ENCODE data around the gene NOSIP. TPM values are rescaled to one million over a fixed set of nuclear protein-coding genes. Genes with fewer than 3 reads are reported as not detected.

Gene NOSIP
- total RNA-seq, 2 donors from 2014 or later = 90.7 to 96.1 TPM

GRCh38 chr19:49597703-49597974, 17.3 kb upstream of the NOSIP start:
- Mint-ChIP-seq H3K27ac (no peak overlapping the region), H3K36me3 (peaks cover 14 to 27% of the 10 kb centered on the region in 2 donors), H3K9me3 (no peaks in the 10 kb centered on the region)
- DNase-seq (ENCODE audit: low spot score in 2 of 2) (no peak), ATAC-seq (no peak)

DNA sequence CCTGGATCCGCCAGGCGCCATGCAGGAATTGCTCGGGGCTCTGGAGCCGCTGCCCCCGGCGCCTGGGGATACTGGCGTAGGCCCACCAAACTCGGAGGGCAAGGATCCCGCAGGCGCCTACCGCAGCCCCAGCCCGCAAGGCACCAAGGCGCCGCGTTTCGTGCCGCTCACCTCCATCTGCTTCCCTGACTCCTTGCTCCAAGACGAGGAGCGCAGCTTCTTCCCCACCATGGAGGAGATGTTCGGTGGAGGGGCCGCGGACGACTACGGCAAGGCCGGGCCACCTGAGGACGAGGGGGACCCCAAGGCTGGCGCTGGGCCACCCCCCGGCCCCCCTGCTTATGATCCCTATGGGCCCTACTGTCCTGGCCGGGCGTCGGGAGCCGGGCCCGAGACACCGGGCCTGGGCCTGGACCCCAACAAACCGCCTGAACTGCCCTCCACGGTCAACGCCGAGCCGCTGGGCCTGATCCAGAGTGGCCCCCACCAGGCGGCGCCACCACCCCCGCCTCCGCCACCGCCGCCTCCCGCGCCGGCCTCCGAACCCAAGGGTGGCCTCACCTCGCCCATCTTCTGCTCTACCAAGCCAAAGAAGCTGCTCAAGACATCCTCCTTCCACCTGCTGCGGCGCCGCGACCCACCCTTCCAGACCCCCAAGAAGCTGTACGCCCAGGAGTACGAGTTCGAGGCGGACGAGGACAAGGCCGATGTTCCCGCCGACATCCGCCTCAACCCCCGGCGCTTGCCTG, 16.8 kb upstream of the NOSIP start:
- H3K36me3 Mint-ChIP-seq = peaks cover 19 to 32% of the 10 kb centered on the region in 2 donors
- DNase-seq (ENCODE audit: low spot score in 2 of 2) = no peak
- no peak overlapping the region for H3K27ac Mint-ChIP-seq
- no peaks in the 10 kb centered on the region for H3K9me3 Mint-ChIP-seq
- no peak for ATAC-seq

GRCh38 chr19:49596407-49596806, 16.1 kb upstream of the NOSIP start:
- no peak overlapping the region for H3K27ac Mint-ChIP-seq
- DNase-seq (ENCODE audit: low spot score in 2 of 2) = no peak
- H3K36me3 Mint-ChIP-seq = peaks cover 19 to 32% of the 10 kb centered on the region in 2 donors
- no peak for ATAC-seq
- no peaks in the 10 kb centered on the region for H3K9me3 Mint-ChIP-seq

DNA sequence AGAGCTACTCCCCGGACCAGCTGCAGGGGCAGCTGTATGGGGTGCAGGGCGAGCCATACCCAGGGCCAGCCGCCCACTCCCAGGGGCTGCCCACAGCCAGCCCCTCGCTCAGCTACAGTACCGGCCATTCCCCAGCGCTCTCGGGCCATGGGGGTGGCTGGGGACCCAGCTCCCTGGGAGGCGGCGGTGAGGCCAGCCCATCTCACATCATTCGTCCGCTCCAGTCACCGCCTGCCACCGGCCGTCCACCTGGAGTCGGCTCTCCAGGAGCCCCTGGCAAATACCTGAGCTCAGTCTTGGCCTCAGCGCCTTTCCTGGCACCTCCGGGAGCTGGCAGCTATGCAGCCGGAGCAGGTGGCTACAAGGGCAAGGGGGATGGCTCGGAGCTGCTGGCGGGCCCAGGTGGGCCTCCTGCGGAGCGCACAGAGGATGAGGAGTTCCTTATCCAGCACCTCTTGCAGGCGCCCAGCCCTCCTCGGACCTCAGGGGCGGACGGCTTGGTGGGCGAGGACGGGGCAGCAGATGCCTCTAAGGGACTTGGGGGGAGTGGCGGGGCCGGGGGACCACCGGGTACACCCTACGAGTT, 15.6 kb upstream of the NOSIP start:
- no peak for ATAC-seq
- Mint-ChIP-seq H3K36me3 (peaks cover 19 to 28% of the 10 kb centered on the region in 2 donors), H3K9me3 (no peaks in the 10 kb centered on the region), H3K27ac (no peak overlapping the region)
- no peak for DNase-seq (ENCODE audit: low spot score in 2 of 2)

- no peak for ATAC-seq
- Mint-ChIP-seq H3K27ac (peak overlapping the region in 1 of 2 donors; percentile 94), H3K36me3 (peaks cover 25 to 26% of the 10 kb centered on the region in 2 donors), H3K9me3 (no peaks in the 10 kb centered on the region)
- no peak for DNase-seq (ENCODE audit: low spot score in 2 of 2)
These were observed 14.8 kb upstream of the NOSIP start for GRCh38 chr19:49594993-49595818.

DNA sequence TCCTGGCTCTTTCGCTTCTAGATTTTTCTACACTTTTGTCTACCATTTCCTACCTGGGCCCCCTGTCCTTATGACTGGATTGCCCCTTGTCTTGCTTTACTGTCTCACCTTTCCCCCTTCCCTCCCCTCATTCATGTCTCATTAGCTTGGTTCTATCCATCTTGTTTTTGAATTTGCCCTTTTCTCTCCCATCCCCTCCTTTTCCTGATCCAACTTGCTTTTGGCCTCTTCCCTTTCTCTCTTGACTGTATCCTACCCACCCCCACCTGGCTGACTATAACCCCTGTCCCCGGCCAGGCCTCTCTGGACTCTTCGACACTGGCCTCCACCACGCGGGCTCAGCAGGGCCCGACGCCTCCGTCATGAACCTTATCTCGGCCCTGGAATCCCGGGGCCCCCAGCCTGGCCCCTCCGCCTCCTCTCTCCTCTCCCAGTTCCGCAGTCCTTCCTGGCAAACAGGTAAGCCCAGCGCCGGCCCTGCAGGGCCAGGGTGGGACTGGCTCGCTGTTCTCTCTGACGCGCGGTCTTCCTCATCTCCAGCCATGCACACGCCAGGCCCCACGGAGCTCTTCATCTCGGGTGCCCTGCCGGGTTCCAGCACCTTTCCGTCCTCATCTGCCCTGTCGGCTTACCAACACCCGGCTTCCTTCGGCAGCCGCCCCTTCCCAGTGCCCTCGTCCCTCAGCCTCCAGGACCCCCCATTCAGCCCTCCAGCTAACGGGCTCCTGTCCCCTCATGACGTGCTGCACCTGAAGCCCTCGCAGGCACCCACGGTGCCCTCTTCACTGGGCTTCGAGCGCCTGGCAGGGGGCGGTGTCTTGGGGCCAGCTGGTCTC, 14.0 kb upstream of the NOSIP start:
- Mint-ChIP-seq H3K36me3 (peaks cover 20 to 26% of the 10 kb centered on the region in 2 donors), H3K9me3 (no peaks in the 10 kb centered on the region), H3K27ac (peak overlapping the region; percentile 94)
- no peak for DNase-seq (ENCODE audit: low spot score in 2 of 2)
- ATAC-seq = no peak

- ATAC-seq (peak; percentile 63 to 77), DNase-seq (ENCODE audit: low spot score in 2 of 2) (peak; percentile 94)
- Mint-ChIP-seq H3K27ac (peak overlapping the region; percentile 94), H3K36me3 (peaks cover 20 to 26% of the 10 kb centered on the region in 2 donors), H3K9me3 (no peaks in the 10 kb centered on the region)
These were observed 13.1 kb upstream of the NOSIP start for GRCh38 chr19:49593233-49594113.

- no peak for ATAC-seq
- Mint-ChIP-seq H3K36me3 (peaks cover 20 to 26% of the 10 kb centered on the region in 2 donors), H3K9me3 (no peaks in the 10 kb centered on the region), H3K27ac (peak overlapping the region; percentile 94)
- peak in 1 of 2 donors; percentile 30 for DNase-seq (ENCODE audit: low spot score in 2 of 2)
These were observed 12.3 kb upstream of the NOSIP start for GRCh38 chr19:49592486-49593232.

DNA sequence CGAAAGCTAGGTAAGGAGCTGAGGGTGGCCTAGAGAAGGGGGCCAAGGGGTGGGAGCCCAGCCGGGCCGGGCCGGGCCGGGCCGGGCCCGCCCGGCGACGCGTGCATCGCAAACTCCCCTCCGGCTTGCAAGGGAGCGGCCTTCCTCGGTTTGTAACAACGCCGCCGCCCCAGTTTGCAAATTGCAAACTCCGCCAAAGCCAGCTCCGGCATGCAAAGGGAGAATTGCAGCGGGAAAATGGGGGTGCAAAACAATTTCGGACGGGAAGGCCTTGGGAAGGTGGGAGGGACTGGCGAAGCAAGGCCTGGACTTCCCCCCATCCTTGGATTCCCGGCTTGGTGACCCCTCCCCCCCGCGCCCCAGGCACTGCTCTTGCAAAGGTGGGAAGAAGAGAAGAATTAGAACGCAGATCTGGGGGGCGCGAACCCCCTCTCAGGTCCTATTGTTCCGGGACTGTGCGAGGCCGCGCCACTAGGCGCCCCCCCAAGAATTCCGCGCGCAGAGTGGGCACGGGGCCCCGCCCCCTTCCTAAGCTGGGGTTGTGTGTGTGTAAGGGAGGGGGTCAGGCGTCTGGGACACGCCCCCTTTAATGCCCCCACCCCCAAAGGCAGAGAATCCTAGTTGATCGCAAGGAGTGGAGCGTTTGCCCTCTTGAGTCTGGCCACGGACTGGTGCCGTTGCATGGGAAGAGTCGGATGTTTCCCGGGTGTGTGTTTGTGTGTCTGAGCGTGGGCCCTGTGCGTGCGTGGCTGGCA, 11.6 kb upstream of the NOSIP start:
- Mint-ChIP-seq H3K9me3 (no peaks in the 10 kb centered on the region), H3K27ac (peak overlapping the region; percentile 77 to 94), H3K36me3 (peaks cover 20 to 26% of the 10 kb centered on the region in 2 donors)
- DNase-seq (ENCODE audit: low spot score in 2 of 2) (peak in 1 of 2 donors; percentile 54), ATAC-seq (no peak)

GRCh38 chr19:49590971-49591730, 10.8 kb upstream of the NOSIP start, which contains the start of gene PRR12:
TSS of gene PRR12 (plus strand) at chr19:49591182. CDS start at chr19:49591655, 473 bp downstream.
- no peaks in the 10 kb centered on the region for H3K9me3 Mint-ChIP-seq
- H3K36me3 Mint-ChIP-seq = peaks cover 20 to 26% of the 10 kb centered on the region in 2 donors
- peak; percentile 60 to 76 for DNase-seq (ENCODE audit: low spot score in 2 of 2)
- peak; percentile 9 to 20 for ATAC-seq
- peak within 1 kb of the TSS; percentile 94 for H3K27ac Mint-ChIP-seq

- peaks cover 20 to 26% of the 10 kb centered on the region in 2 donors for H3K36me3 Mint-ChIP-seq
- H3K9me3 Mint-ChIP-seq = no peaks in the 10 kb centered on the region
- ATAC-seq = peak; percentile 63 to 79
- peak overlapping the region; percentile 93 to 94 for H3K27ac Mint-ChIP-seq
- peak; percentile 89 to 96 for DNase-seq (ENCODE audit: low spot score in 2 of 2)
These were observed 10.0 kb upstream of the NOSIP start for GRCh38 chr19:49590071-49590970.

DNA sequence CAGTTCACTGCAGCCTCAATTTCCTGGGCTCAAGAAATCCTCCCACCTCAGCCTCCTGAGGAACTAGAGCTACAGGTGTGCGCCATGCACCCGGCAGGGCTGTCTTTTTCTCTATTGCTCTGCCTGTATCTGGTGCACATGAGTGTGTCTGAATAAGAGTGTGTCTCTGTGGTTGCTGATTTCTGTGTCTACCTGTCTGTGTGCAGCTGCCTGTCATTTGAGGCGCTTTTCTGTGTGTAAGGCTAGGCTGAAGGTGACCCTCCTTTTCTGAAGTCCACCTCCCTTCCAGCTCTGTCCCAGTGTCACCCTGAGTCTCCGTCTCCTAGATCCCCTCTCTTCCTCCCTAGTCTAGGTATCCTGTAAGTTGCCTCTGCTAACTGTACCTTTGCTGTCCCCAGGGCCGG, 9.1 kb upstream of the NOSIP start:
- ATAC-seq = no peak
- Mint-ChIP-seq H3K36me3 (peaks cover 20 to 23% of the 10 kb centered on the region in 2 donors), H3K9me3 (no peaks in the 10 kb centered on the region), H3K27ac (no peak overlapping the region)
- DNase-seq (ENCODE audit: low spot score in 2 of 2) = no peak

Data from activated naive CD4-positive, alpha-beta T cell treated with anti-CD3 and anti-CD28 coated beads, Interleukin-2, amount 50 U/mL, for 72 hours (primary cell).